Measurements from ENCODE around the gene SPSB2. TPM values are rescaled to one million over a fixed set of nuclear protein-coding genes. Genes with fewer than 3 reads are reported as not detected.

Gene SPSB2
- total RNA-seq, 1 experiment from 2014 or later = 15.7 TPM

DNA sequence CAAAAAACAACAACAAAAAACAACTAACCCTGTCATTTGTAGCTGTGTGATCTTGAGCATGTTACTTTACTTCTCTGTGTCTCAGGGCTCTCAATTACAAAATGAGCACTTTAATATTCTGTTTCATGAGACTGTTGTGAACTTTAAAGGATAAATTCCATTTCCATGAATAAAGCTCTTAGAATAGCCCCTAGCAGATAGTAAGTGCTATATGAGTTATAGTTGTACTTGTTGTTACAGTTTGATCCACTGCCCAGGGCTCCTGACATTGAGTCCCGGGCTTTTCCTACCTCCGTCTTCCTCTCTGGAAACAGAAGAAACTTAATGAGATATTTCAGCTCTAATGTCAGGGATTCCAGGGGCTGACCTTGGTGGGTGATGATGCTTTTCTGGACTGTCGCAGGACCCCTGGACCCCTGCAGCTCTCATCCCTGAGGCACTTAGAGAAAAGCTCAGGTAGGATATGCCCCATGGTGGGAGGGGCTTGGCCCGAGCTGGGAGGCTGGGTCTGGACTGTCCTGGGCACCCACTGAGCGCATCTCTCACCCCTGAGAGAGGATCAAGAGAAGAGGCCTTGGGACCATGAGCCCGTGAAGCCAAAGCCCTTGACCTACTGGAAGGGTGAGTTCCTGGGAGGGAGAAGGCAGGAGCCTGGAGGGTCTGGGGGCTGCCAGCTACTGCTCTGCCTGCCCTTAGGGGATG is 39.8 kb downstream of the SPSB2 start:
- DNase-seq (ENCODE audit: low read depth) = no peak

DNA sequence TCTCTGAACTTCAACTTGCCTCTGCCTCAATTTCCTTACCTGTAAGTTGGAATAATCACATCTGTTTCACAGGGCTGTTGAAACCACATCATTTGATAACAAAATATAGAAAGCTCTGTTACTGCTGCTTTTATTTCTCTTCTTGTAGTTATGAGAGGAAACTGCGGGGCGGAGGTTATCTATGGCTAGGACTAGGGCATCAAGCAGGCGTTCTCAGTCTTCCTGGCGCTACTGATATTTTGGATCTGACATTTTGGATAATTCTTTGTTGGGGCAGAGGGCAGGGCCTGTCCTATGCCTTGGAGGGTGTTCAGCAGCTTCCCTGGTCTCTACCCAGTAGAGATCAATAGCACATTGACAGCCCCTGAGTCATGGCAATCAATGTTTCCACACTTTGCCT is 41.0 kb downstream of the SPSB2 start:
- DNase-seq (ENCODE audit: low read depth) = no peak

DNA sequence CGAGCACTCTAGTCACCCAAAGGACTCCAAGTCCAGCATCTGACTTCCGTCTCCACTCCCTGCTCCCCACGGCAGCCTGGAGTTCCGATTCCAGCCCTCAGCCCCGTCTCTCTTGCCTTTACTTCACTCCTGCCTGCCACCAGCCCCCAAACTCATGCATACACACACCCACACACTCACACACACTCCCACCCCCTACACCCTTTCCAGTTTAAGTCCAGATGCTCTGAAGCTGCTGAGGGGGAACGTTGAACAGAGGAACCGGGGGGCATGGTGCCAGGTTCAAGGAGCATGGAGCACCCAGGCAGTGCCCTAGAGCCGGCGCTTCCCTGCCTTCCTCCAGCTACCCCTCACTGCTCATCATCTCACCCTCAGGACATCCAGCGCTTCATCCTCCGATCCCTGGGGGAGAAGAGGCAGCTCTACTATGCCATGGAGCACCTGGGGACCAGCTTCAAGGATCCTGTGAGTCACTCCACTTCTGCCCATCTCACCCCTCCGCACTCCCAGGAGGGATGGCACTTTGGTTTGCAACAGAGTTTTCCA is 41.6 kb downstream of the SPSB2 start:
- no peak for DNase-seq (ENCODE audit: low read depth)

DNA sequence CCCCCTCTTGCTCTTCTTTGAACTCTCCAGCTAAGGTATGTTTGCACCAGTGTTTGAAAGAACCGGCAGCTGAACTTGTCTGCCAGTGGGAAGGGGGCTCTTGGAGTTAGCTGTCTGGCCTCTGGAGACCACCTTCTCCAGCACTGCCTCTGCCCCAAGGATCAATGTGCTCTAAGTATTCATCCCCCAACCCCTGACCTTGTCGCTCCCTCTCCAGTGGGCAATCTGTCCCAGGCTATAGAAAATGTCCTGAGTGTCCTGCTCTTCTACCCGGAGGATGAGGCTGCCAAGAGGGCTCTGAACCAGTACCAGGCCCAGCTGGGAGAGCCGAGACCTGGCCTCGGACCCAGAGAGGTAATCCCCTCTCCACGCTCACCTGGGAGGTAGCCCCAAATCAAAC is 42.1 kb downstream of the SPSB2 start:
- DNase-seq (ENCODE audit: low read depth) = no peak

DNA sequence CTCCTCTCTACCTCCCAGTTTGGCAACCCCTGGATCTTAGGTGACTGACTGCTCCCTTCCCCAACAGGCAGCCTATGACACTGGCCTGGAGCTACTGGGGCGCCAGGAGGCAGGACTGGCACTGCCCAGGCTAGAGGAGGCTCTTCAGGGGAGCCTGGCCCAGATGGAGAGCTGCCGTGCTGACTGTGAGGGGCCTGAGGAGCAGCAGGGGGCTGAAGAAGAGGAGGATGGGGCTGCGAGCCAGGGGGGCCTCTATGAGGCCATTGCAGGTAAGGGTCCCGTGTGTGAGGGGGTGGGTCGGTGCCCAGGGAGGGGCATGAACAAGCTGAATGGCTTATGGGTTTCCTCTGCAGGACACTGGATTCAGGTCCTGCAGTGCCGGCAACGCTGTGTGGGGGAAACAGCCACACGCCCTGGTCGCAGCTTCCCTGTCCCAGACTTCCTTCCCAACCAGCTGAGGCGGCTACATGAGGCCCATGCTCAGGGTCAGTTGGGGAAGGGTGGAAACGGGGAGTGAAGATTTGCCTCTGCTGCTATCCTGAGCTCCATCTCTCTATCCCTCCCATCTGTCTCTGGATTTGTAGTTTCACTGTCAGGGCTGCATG is 42.7 kb downstream of the SPSB2 start:
- no peak for DNase-seq (ENCODE audit: low read depth)

DNA sequence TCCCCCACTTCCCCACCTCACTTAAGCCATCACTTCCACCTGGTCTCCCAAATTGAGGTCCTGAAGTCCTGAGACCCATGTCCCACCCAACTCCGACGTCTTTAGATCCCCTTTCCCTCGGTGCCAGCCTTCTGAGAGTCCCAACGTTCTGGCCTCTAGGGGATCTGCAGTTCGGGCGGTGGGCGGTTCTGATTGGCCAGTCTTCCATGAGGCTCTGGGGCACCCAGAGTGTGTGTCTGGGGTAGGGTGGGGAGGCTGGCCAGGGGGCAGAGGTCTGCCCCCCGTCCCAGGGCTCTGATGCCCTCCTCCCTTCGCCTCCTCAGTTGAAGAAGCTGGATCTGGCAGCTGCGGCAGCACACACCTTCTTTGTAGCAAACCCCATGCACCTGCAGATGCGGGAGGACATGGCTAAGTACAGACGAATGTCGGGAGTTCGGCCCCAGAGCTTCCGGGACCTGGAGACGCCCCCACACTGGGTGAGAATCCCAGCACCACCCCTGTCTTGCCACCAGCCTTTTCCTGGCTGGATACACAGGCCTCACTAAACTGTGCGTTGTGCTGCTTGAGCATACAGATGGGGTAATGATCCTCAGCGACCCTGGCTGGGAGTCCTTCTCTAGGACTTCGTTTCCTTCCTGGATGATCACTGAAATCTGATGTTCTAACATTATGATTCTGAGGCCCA is 43.4 kb downstream of the SPSB2 start:
- DNase-seq (ENCODE audit: low read depth) = no peak

DNA sequence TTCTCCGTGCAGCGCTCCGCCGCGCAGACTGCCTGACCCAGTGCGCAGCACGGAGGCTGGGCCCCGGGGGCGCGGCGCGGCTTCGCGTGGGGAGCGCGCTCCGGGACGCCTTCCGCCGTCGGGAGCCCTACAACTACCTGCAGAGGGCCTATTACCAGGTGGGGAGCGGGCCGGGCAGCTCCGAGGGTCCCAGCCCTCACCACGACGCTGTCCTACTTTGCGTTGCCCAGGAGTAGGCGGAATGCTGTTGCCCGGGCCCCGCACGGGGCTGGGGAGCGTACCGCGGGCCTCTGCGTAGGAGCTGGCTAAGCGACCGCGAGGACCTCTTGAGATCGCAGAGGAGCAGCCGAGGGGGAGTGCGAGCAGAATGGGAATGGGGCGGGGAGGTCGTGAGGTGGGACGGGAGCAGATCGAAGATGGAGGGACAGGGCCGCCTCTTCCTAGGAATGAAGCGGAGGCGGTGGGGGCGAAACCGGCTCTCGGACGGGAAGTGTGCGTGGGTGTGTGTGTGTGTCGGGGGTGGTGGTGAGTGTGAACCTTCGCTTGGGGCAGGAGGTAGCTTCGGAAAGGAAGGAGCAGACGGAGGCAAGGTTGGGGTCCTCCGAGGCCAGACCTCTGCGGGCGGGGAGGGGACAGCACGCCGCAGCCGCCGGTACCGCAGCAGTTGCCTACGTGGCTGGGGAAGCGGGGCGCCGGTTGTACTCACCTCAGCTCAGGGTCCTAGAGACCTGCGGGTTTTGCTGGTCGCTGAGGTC is 44.1 kb downstream of the SPSB2 start:
- peak; percentile 45 for DNase-seq (ENCODE audit: low read depth)

DNA sequence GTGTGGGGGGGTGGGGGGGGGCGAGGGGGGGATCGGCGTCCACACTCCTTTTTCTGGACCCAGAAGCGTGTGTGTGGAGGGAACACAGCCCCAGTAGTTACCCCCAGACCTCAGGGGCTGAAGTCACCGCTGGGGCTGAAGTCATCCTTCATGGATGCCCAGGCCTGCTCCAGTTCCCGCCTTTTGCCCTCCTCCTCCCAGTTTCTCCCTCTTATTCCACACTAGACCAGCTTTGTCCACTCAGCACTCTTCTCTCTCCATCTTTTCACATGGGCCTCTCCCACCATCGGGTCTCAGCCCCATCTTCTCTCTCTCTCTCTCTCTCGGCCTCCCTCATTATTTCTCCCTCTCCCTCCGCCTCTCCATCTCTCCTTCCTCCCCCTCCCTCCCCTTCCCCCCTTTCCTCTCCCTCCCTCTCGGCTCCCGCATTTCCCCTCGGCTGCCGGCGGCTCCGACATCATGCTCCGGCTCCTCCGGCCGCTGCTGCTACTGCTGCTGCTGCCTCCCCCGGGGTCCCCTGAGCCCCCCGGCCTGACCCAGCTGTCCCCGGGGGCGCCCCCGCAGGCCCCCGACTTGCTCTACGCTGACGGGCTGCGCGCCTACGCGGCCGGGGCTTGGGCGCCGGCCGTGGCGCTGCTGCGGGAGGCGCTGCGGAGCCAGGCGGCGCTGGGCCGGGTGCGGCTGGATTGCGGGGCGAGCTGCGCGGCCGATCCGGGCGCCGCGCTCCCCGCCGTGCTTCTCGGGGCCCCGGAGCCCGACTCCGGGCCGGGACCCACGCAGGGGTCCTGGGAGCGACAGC is 44.9 kb downstream of the SPSB2 start, which contains the start of gene P3H3:
TSS of gene P3H3 (plus strand) at position 426 of the 799 bp plus-strand sequence. CDS start at position 460, 34 bp downstream.
- peak; percentile 61 for DNase-seq (ENCODE audit: low read depth)

DNA sequence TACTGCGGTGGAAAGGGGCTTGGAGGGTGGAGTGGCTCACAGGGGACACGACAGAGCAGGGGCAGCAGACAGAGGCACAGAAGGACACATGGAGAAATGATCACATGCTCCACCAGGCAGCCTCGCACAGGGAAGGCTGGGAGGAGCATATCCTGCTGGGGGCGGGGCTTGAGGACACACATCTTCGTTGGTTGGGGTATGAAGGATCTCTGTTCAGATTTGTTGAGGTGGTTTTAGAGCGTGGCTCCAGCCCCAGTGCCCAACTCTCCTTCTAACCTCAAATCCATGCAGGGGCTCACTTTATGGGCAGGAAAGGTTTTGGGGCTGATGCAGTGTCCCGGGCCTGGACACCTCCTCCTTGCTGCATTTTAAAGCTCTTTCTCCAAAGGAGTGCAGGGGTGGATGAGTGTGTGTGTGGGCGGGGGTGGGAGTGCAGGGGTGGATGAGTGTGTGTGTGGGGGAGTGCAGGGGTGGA is 45.6 kb downstream of the SPSB2 start:
- DNase-seq (ENCODE audit: low read depth) = peak; percentile 86

DNA sequence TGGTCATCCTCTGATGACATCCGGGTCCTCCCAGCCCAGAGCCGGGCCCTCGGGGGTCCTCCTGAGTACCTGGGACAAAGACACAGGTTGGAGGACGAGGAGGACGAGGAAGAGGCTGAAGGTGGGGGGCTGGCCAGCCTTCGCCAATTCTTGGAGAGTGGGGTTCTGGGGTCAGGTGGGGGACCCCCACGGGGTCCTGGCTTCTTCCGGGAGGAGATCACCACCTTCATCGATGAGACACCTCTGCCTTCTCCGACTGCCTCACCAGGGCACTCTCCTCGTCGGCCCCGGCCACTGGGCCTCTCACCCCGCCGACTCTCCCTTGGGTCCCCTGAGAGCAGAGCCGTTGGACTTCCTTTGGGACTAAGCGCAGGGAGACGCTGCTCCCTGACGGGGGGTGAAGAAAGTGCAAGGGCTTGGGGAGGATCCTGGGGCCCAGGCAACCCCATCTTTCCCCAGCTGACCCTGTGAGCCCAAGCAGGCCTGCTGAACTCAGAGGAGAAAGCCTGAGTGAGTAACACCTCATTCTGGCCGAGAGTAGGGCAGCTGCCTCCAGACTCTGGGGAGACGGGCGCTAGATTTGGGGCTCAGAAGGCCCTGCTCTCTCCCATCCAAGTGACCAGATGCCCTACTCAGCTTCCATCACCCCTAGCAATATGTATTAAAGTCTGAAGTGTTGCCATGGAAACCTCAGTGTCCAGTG is 46.2 kb downstream of the SPSB2 start:
- no peak for DNase-seq (ENCODE audit: low read depth)

DNA sequence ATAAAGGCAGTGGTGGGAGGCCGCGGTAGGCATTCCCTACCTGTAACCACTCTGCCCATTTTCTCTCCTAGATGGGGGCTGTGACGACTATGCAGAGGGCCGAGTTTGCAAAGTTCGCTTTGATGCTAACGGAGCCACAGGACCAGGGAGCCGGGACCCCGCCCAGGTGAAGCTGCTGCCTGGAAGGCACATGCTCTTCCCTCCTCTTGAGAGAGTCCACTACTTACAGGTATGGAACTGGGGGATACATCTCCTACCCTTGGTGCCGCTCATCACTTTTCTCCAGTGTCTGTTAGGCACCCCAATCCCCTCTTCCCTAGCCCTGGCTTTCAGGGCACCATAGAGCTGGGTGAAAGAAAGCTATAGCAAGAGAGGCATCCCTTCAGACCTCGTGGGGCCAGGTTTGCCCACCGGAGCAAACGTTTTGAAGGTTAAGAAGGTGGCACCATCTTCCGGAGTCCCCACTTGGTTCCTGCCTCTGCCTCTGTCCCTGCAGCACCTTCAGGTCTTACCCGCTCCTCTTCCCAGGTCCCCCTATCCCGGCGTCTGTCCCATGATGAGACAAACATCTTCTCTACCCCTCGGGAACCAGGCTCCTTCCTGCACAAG is 46.9 kb downstream of the SPSB2 start:
- no peak for DNase-seq (ENCODE audit: low read depth)

DNA sequence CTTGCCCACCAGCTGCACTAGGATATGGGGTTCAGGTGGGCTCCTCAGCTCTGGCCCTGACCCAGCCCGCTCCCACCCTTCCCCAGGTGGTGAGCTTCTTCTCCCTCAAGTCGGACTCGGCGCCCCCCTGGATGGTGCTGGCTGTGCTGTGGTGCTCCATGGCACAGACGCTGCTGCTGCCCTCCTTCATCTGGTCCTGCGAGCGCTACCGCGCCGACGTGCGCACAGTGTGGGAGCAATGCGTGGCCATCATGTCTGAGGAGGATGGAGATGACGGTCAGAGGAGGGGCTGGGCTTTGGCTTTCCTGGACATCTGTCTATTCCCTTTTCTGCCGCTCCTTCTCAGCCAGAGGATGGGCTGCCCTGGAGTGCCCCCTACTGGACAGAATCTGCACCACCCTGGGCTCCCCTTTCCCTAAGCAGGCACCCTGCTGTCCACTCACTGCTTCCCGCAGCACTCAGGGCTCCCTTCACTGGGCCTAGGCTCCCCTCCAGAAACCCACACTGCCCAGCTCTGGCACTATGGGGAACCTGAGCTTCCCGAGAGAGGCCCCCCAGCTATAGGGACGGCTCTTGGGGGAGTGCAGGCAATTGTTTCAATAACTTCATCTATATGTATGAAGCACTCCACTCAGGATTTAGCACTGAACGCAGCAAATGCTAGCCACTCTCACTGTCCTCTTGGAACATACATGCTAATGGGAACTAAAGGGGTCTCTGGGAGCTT is 47.5 kb downstream of the SPSB2 start:
- peak; percentile 89 for DNase-seq (ENCODE audit: low read depth)

DNA sequence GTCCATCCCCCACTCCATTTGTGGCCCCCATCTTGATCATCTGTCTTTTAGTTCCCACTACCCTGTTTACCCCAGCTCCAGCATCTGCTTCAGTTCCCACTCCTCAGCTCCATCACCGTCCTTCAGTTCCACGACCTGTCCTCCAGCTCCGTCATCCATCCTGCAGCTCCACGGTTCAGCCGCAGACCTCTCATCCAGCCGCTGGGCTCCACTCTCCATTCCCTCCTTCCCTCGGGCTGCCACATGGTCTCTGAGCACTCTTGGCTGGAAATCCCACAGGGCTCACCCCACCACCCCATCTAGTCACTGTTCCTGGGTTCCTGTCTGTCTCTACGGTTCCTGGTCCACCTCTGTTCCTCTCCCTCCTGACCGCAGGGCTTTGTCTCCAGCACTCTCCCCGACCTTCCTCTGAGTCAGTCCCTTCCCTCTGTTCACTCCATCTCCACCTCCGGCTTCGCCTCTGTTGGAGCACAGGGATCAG is 48.2 kb downstream of the SPSB2 start:
- DNase-seq (ENCODE audit: low read depth) = peak; percentile 65

DNA sequence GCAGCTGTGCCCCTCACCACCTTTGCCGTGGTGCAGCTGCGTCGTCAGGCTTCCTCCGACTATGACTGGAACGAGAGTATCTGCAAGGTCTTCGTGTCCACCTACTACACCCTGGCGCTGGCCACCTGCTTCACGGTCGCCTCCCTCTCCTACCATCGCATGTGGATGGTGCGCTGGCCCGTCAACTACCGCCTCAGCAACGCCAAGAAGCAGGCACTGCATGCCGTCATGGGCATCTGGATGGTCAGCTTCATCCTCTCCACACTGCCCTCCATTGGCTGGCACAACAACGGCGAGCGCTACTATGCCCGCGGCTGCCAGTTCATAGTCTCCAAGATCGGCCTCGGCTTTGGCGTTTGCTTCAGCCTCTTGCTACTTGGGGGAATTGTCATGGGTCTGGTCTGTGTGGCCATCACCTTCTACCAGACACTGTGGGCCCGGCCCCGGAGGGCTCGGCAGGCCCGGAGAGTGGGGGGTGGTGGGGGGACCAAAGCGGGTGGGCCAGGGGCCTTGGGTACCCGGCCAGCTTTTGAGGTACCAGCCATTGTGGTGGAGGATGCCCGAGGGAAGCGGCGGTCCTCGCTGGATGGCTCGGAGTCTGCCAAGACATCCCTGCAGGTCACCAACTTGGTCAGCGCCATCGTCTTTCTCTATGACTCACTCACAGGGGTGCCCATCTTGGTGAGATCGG is 48.9 kb downstream of the SPSB2 start:
- no peak for DNase-seq (ENCODE audit: low read depth)

DNA sequence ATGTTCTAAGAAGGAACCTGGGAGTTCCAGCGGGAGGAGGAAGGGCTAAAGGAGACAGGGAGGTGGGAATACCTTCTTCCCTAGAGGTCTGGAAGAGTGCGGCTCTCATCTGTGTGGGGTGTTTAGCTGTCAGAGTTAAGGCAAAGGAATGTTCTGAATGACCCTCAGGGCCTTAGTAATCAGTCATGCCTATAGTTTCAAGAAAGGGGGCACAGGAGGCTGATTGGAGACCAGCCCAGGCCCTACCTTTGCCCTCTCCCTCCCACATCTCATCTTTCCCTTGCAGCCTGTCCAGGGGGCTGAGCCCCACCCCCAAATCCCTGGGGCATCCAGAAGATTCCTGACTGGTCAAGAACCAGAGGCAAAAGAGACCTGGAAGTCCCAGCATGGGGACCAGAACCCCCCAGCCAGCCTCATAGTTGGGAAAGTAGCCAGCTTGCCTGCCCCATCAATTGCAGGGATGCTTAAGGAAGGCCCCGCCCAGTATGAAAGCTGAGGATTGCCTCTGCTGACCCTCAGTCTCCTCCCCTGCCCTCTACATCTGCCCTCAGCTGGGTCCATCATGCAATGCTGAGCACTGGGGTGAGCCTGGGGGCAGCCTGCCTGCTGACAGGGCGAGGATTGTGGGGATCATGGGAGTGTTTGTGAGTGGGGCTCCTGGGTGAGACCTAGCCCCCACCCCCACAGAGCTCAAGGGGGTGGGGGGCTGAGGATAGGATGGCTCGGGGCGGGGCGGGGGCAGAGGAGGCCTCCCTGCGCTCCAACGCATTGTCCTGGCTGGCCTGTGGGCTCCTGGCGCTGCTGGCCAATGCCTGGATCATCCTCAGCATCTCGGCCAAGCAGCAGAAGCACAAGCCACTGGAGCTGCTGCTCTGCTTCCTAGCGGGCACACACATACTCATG is 49.7 kb downstream of the SPSB2 start:
- DNase-seq (ENCODE audit: low read depth) = no peak

DNA sequence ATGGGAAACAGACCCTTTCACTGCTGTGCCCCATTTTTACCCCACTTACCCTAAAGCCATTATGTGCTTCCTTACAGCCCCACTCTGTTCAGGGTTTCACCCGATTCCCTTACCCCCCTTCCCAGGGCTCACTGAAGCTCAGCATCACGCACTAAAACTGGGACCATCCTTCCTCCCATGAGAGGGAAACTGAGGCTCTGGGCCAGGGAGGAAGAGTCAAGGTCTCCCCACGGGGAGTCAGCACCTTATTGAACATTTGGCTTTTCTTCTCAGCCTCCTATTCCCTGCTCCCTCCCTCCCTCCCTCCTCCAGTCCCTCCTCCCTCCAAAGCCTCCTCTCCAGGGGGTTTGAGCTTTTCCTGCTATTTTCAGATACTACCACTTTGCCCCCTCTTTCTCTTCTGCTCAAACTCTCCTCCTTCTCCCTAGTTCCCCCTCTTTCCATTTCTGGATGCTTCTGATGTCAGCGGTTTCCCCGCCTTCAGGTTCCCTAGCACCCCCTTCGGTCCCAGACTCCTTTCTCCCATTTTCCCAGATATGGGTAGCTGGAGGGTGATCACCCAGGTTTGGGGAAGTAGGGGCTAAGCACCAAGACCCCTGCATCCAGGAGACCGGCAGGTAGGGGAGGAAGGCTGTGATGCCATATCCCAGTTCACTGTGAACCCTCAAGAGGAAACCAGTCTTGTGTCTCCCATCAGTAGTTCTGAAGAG is 50.5 kb downstream of the SPSB2 start:
- no peak for DNase-seq (ENCODE audit: low read depth)
